ENCODE data around the gene PSD4.
A peak's percentile ranks its signal among the peaks of the same experiment; 100 is the strongest.

PSD4 gene

GRCh38 chr2:113203217-113203530 lies 29.4 kb downstream of the PSD4 start:
- Mint-ChIP-seq H3K27ac (peak overlapping the region; percentile 61 to 96 (median 94)), H3K36me3 (ENCODE audit: low read depth) (no peaks in the 10 kb centered on the region), H3K4me1 (peaks cover 8% of the 10 kb centered on the region), H3K4me3 (no peak overlapping the region), H3K27me3 (ENCODE audit: low read depth) (peaks cover 18% of the 10 kb centered on the region), H3K9me3 (no peaks in the 10 kb centered on the region)
- TF ChIP-seq CTCF (IDR thresholded peaks at IDR 0.05; ENCODE audit: unreplicated experiment in 3 of 3), result no peak

- Mint-ChIP-seq H3K36me3 (ENCODE audit: low read depth) (no peaks in the 10 kb centered on the region), H3K9me3 (no peaks in the 10 kb centered on the region), H3K4me3 (peak overlapping the region in 1 of 3 experiments; percentile 71), H3K4me1 (peaks cover 8% of the 10 kb centered on the region), H3K27me3 (ENCODE audit: low read depth) (peaks cover 17% of the 10 kb centered on the region), H3K27ac (peak overlapping the region; percentile 52 to 85 (median 80))
- TF ChIP-seq CTCF (IDR thresholded peaks at IDR 0.05; ENCODE audit: unreplicated experiment in 3 of 3), result peak; percentile 85 to 93 (median 90)
These were observed 30.2 kb downstream of the PSD4 start for GRCh38 chr2:113203901-113204519.

GRCh38 chr2:113206251-113206650 lies 32.5 kb downstream of the PSD4 start:
- peak overlapping the region; percentile 4 to 47 (median 40) for H3K27ac Mint-ChIP-seq
- peaks cover 20% of the 10 kb centered on the region for H3K27me3 Mint-ChIP-seq (ENCODE audit: low read depth)
- TF ChIP-seq CTCF (IDR thresholded peaks at IDR 0.05; ENCODE audit: unreplicated experiment in 3 of 3), result no peak
- H3K4me3 Mint-ChIP-seq, result no peak overlapping the region
- H3K4me1 Mint-ChIP-seq, result peaks cover 21% of the 10 kb centered on the region
- H3K36me3 Mint-ChIP-seq (ENCODE audit: low read depth), result no peaks in the 10 kb centered on the region
- H3K9me3 Mint-ChIP-seq, result no peaks in the 10 kb centered on the region

- no peak for TF ChIP-seq CTCF (IDR thresholded peaks at IDR 0.05; ENCODE audit: unreplicated experiment in 3 of 3)
- Mint-ChIP-seq H3K4me3 (no peak overlapping the region), H3K9me3 (no peaks in the 10 kb centered on the region), H3K36me3 (ENCODE audit: low read depth) (no peaks in the 10 kb centered on the region), H3K4me1 (peaks cover 29% of the 10 kb centered on the region), H3K27me3 (ENCODE audit: low read depth) (peaks cover 20% of the 10 kb centered on the region), H3K27ac (peak overlapping the region in 2 of 3 experiments; percentile 56 to 74)
These were observed 33.2 kb downstream of the PSD4 start for GRCh38 chr2:113207021-113207420.

- no peak for TF ChIP-seq CTCF (IDR thresholded peaks at IDR 0.05; ENCODE audit: unreplicated experiment in 3 of 3)
- peaks cover 24% of the 10 kb centered on the region for H3K27me3 Mint-ChIP-seq (ENCODE audit: low read depth)
- no peaks in the 10 kb centered on the region for H3K36me3 Mint-ChIP-seq (ENCODE audit: low read depth)
- peaks cover 34% of the 10 kb centered on the region for H3K4me1 Mint-ChIP-seq
- H3K9me3 Mint-ChIP-seq, result no peaks in the 10 kb centered on the region
- no peak overlapping the region for H3K4me3 Mint-ChIP-seq
- peak overlapping the region in 2 of 3 experiments; percentile 63 to 98 for H3K27ac Mint-ChIP-seq
These were observed 34.6 kb downstream of the PSD4 start for GRCh38 chr2:113208396-113208795.

- Mint-ChIP-seq H3K27ac (peak overlapping the region in 2 of 3 experiments; percentile 95 to 98), H3K4me3 (peak overlapping the region; percentile 10 to 23 (median 20)), H3K4me1 (peaks cover 37% of the 10 kb centered on the region), H3K27me3 (ENCODE audit: low read depth) (peaks cover 21% of the 10 kb centered on the region), H3K9me3 (no peaks in the 10 kb centered on the region), H3K36me3 (ENCODE audit: low read depth) (no peaks in the 10 kb centered on the region)
- no peak for TF ChIP-seq CTCF (IDR thresholded peaks at IDR 0.05; ENCODE audit: unreplicated experiment in 3 of 3)
These were observed 35.4 kb downstream of the PSD4 start for GRCh38 chr2:113209011-113209645.

Data from nephron (organoid).